ENCODE data around the gene FAM89B. TPM values are rescaled to one million over a fixed set of nuclear protein-coding genes. Genes with fewer than 3 reads are reported as not detected.
A peak's percentile ranks its signal among the peaks of the same experiment; 100 is the strongest.

The FAM89B gene
- total and polyA plus RNA-seq, 8 donors: 22.7 to 49.1 (median 32.7) TPM

DNA sequence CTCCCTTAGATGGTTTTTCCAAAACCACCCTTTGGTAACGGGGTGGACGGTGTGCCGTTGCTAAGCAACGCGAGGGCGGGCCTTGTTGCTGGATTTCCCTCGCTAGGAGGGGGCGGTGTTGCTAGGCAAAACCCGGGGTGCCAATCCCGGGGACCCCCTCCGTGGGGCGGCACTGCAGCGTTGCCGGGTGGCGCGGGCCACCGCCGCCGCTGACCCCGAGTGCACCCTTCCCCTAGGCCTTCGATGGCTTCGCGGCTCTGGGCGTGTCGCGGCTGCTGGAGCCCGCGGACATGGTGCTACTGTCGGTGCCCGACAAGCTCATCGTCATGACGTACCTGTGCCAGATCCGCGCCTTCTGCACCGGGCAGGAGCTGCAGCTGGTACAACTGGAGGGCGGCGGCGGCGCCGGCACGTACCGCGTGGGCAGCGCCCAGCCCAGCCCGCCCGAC, 12.4 kb downstream of the FAM89B start:
- no peaks in the 10 kb centered on the region for H3K36me3 ChIP-seq
- H3K4me3 ChIP-seq: no peak overlapping the region
- FAIRE-seq: no peak
- TF ChIP-seq, protein P1, sequence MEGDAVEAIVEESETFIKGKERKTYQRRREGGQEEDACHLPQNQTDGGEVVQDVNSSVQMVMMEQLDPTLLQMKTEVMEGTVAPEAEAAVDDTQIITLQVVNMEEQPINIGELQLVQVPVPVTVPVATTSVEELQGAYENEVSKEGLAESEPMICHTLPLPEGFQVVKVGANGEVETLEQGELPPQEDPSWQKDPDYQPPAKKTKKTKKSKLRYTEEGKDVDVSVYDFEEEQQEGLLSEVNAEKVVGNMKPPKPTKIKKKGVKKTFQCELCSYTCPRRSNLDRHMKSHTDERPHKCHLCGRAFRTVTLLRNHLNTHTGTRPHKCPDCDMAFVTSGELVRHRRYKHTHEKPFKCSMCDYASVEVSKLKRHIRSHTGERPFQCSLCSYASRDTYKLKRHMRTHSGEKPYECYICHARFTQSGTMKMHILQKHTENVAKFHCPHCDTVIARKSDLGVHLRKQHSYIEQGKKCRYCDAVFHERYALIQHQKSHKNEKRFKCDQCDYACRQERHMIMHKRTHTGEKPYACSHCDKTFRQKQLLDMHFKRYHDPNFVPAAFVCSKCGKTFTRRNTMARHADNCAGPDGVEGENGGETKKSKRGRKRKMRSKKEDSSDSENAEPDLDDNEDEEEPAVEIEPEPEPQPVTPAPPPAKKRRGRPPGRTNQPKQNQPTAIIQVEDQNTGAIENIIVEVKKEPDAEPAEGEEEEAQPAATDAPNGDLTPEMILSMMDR (IDR thresholded peaks at IDR 0.05): no peak
- peak in 2 of 4 donors; percentile 20 to 43 for ATAC-seq
- no peaks in the 10 kb centered on the region for H3K27me3 ChIP-seq
- H3K4me1 ChIP-seq: no peaks in the 10 kb centered on the region
- no peaks in the 10 kb centered on the region for H3K9me3 ChIP-seq
- intact Hi-C loops (cut with DNase I): loop anchor here in 1 of 3 donors (10.0 kb wide), 1 partner anchor 50 kb away; no protein-coding TSS in a partner anchor
- H3K27ac ChIP-seq: no peak overlapping the region
- 27% methylated on average over 44 to 46 of the region's 46 CpGs for WGBS, 2 donors
- peak in 1 of 6 donors; percentile 40 for DNase-seq

DNA sequence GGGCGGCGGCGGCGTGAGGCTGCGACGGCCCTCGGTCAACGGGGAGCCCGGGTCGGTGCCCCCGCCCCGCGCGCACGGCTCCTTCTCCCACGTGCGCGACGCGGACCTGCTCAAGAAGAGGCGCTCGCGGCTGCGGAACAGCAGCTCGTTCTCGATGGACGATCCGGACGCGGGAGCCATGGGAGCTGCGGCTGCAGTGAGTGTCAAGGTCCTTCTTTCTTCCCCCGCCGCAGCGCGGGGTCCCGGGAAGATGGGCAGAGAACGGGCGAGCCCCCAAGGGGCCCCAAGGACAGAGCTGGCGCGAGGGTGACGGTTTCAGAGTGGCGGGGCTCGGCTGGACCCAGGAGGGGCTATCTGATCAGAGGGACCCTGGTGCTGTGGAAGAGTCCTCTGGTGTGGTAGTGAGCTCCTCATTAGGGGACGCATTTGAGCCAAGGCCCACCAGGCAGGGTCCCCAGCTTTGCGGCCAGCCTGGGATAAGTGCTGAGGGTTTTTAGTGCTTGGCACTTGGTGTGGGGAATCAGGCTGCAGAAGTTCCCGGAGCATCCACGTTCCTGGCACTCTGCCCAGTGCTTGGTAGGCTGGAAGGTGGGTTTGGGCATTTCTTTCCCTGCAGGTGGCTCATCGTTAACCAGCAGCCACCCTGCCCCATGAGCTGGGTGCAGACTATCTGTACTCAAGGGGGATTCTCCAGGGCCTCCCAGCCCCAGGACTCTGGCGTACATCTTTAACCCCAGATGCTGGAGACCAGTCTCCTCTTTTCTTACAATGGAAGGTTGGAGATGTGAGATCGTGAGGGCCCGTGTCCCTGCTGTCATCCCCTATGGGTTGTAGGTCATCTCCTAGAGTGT, 13.3 kb downstream of the FAM89B start:
- H3K27me3 ChIP-seq: no peaks in the 10 kb centered on the region
- H3K4me1 ChIP-seq: no peaks in the 10 kb centered on the region
- ATAC-seq (no peak), FAIRE-seq (no peak), DNase-seq (peak in 2 of 6 donors; percentile 66 to 75)
- WGBS, 2 donors: 47 to 49% methylated on average over 47 to 51 of the region's 51 CpGs
- no peaks in the 10 kb centered on the region for H3K36me3 ChIP-seq
- H3K4me3 ChIP-seq: no peak overlapping the region
- no peaks in the 10 kb centered on the region for H3K9me3 ChIP-seq
- intact Hi-C loops (cut with DNase I): loop anchor here in 1 of 3 donors (10.0 kb wide), 1 partner anchor 51 kb away; no protein-coding TSS in a partner anchor
- TF ChIP-seq, protein P1 (IDR thresholded peaks at IDR 0.05): no peak
- no peak overlapping the region for H3K27ac ChIP-seq

DNA sequence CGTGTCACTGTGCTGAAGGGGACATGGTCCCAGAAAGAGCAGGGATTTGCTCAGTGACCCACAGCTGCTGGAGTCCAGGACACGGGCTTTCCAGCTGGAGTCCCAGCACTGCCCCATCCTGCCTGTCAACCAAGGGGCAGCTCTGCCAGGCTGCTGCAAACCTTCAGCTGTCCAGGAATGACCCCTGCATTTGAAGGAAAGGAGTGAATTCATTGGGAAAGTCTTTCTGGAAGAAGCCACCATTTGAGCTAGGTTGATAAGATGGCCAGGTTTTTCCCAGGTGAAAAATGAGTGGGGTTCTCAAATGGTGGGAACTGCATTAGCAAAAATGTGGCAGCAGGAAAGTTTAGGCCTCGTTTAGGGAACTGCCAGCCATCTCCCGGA, 13.9 kb downstream of the FAM89B start:
- Histone ChIP-seq H3K27ac (no peak overlapping the region), H3K9me3 (no peaks in the 10 kb centered on the region), H3K27me3 (no peaks in the 10 kb centered on the region), H3K4me3 (no peak overlapping the region), H3K4me1 (no peaks in the 10 kb centered on the region), H3K36me3 (no peaks in the 10 kb centered on the region)
- intact Hi-C loops (cut with DNase I): loop anchor here in 1 of 3 donors (10.0 kb wide), 1 partner anchor 51 kb away; no protein-coding TSS in a partner anchor
- TF ChIP-seq, protein P1 (IDR thresholded peaks at IDR 0.05): no peak
- ATAC-seq (no peak), FAIRE-seq (no peak), DNase-seq (no peak)
- 87 to 90% methylated on average over 4 of the region's 4 CpGs for WGBS, 2 donors

DNA sequence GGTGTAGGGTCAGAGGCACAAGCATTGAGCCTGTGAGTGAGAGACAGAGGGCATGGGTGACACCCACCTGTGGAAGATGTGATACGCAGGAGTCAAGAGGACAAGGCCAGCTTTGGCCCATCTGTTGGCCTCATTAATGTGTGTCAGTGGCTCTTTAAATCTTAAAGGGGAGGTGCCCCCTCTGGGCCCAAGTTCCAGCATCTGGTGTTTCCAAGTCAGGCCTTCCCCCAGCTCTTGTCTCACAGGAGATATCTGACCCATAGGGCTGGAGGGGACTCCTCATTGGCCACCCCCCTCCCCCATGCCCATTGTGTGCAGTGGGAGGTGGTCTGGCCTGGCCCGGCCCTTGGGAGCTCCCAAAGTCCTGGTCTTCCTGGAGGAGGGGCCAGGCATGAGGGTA, 14.3 kb downstream of the FAM89B start:
- FAIRE-seq: no peak
- no peak for ATAC-seq
- intact Hi-C loops (cut with DNase I): loop anchor here in 1 of 3 donors (10.0 kb wide), 1 partner anchor 52 kb away; no protein-coding TSS in a partner anchor
- no peaks in the 10 kb centered on the region for H3K27me3 ChIP-seq
- no peak overlapping the region for H3K4me3 ChIP-seq
- DNase-seq: no peak
- H3K27ac ChIP-seq: no peak overlapping the region
- no peaks in the 10 kb centered on the region for H3K36me3 ChIP-seq
- no peaks in the 10 kb centered on the region for H3K9me3 ChIP-seq
- 76 to 85% methylated on average over 2 of the region's 2 CpGs for WGBS, 2 donors
- TF ChIP-seq, protein P1 (IDR thresholded peaks at IDR 0.05): no peak
- no peaks in the 10 kb centered on the region for H3K4me1 ChIP-seq

Data from pancreas (tissue), 10 donors.